GM12878 (cell line): ENCODE data around the gene TRDMT1. TPM values are rescaled to one million over a fixed set of nuclear protein-coding genes. Genes with fewer than 3 reads are reported as not detected.

Source experiments
- ATAC-seq: fragments of 200-7000 bp; cut with Tn5 transposase; 3 replicates; pipeline ENCODE4 v1.9.1; 2020; ENCODE audit warnings: mild to moderate bottlenecking, moderate library complexity
- BruUV-seq: library from RNA; stranded (reverse); fragments of 400-500 nt; replicated peaks from 2 replicates; lab custom pipeline; 2021; lab: Mats Ljungman, UMichigan
- CTCF ChIA-PET: fragments of 300-600 bp; sonication (Branson Sonifier 250); formaldehyde crosslinking; extraction: SDS; loops from one replicate; lab custom pipeline; 2021; ENCODE audit warnings: inconsistent platforms; lab: Yijun Ruan, JAX
- POLR2A ChIA-PET: fragments of 350-600 bp; formaldehyde crosslinking; extraction: SDS; loops from one replicate; lab custom pipeline; 2021; ENCODE audit warnings: inconsistent platforms; lab: Charles Lee
- RAD21 ChIA-PET: fragments of 300-600 bp; sonication (Branson Sonifier 250); formaldehyde crosslinking; loops from one replicate; lab custom pipeline; 2023; ENCODE audit warnings: antibody characterized with exemption; ENCODE audit not compliant: unreplicated experiment; lab: Charles Lee
- SMC1A ChIA-PET: fragments of 300-600 bp; sonication (Branson Sonifier 250); formaldehyde crosslinking; loops from one replicate; lab custom pipeline; 2023; ENCODE audit not compliant: unreplicated experiment, uncharacterized antibody; lab: Charles Lee
- DNase-seq: peaks from one replicate; pipeline ENCODE4 v3.0.0-alpha.2; 2011; ENCODE audit warnings: low read depth, low spot score
- FAIRE-seq: peaks from 3 replicates; lab custom pipeline; 2011; peaks lifted over from hg19 to GRCh38; lab: Jason Lieb, UNC
- H2AFZ ChIP-seq: 2 replicates; pipeline ENCODE4 v1.6.0; 2011; ENCODE audit warnings: low read depth, low read length, control low read depth; ENCODE audit not compliant: control insufficient read depth
- H3K27ac ChIP-seq: 2 replicates; pipeline ENCODE4 v1.5.1; 2011; ENCODE audit warnings: control low read depth; ENCODE audit not compliant: control insufficient read depth, insufficient read depth
- H3K27me3 ChIP-seq, 2 experiments: replicated peaks in 1 of 2; 2 replicates each; pipeline versions ENCODE4 v1.6.0 to v1.6.1; 2011; ENCODE audit warnings: low read length in 1 of 2; ENCODE audit not compliant: control insufficient read depth in 2 of 2, insufficient read depth in 2 of 2
- H3K36me3 ChIP-seq, 2 experiments: 2 replicates each; pipeline ENCODE4 v1.5.1; 2011; ENCODE audit warnings: low read length in 1 of 2; ENCODE audit not compliant: control insufficient read depth in 2 of 2, insufficient read depth in 2 of 2
- H3K4me1 ChIP-seq: 2 replicates; pipeline ENCODE4 v1.6.1; 2011; ENCODE audit warnings: mild to moderate bottlenecking, low read length, moderate library complexity, mixed read lengths; ENCODE audit not compliant: control insufficient read depth, insufficient read depth
- H3K4me2 ChIP-seq: 2 replicates; pipeline ENCODE4 v1.6.0; 2011; ENCODE audit warnings: control low read depth; ENCODE audit not compliant: control insufficient read depth, insufficient read depth
- H3K4me3 ChIP-seq: fragments of 200-600 bp; sonication (generic); 2 replicates; pipeline ENCODE4 v1.5.1; 2016
- H3K79me2 ChIP-seq: 2 replicates; pipeline ENCODE4 v1.6.0; 2011; ENCODE audit warnings: low read length; ENCODE audit not compliant: control insufficient read depth, insufficient read depth
- H3K9ac ChIP-seq: 2 replicates; pipeline ENCODE4 v1.8.0; 2011; ENCODE audit warnings: low read length, control low read depth, mixed read lengths; ENCODE audit not compliant: control insufficient read depth, insufficient read depth
- H3K9me3 ChIP-seq: replicated peaks from 3 replicates; pipeline ENCODE4 v1.5.1; 2011; ENCODE audit warnings: mild to moderate bottlenecking, low read length; ENCODE audit not compliant: control insufficient read depth, insufficient read depth
- H4K20me1 ChIP-seq: 2 replicates; pipeline ENCODE4 v1.6.0; 2011; ENCODE audit not compliant: control insufficient read depth, insufficient read depth
- ASH2L ChIP-seq: fragments of 300-600, 200-600 bp; sonication (generic); IDR thresholded peaks from 2 replicates; pipeline ENCODE4 v1.6.1; 2017; ENCODE audit warnings: low read depth, mild to moderate bottlenecking, borderline replicate concordance
- BHLHE40 ChIP-seq, 2 experiments: fragments of 450-650 bp in 1 of 2; IDR thresholded peaks; 2 replicates each; pipeline ENCODE4 v1.6.1; 2011 to 2017; ENCODE audit warnings: low read depth in 2 of 2, borderline replicate concordance in 1 of 2, improper control_type of control experiment in 1 of 2, low read length in 1 of 2, mild to moderate bottlenecking in 1 of 2
- GATAD2B ChIP-seq: fragments of 450-650 bp; conservative IDR thresholded peaks from 2 replicates; pipeline ENCODE4 v1.6.1; 2017; ENCODE audit warnings: low read depth, mild to moderate bottlenecking, moderate library complexity
- HDAC6 ChIP-seq: fragments of 200-600 bp; sonication (generic); IDR thresholded peaks from one replicate; pipeline ENCODE4 v1.8.0; 2017; ENCODE audit warnings: antibody characterized with exemption; ENCODE audit not compliant: unreplicated experiment
- LARP7 ChIP-seq: fragments of 450-650 bp; IDR thresholded peaks from 2 replicates; pipeline ENCODE4 v1.6.1; 2017; ENCODE audit warnings: mild to moderate bottlenecking
- NBN ChIP-seq: fragments of 450-650 bp; IDR thresholded peaks from 2 replicates; pipeline ENCODE4 v1.6.1; 2016
- POLR2A ChIP-seq: IDR thresholded peaks from 2 replicates; pipeline ENCODE4 v1.6.1; 2011; ENCODE audit warnings: low read depth, mild to moderate bottlenecking, low read length
- RAD21 ChIP-seq: IDR thresholded peaks from 2 replicates; pipeline ENCODE4 v1.6.1; 2011; ENCODE audit warnings: mild to moderate bottlenecking, low read depth, low read length, moderate library complexity; ENCODE audit not compliant: insufficient read depth
- TCF12 ChIP-seq: IDR thresholded peaks from 2 replicates; pipeline ENCODE4 v1.6.1; 2011; ENCODE audit warnings: low read depth, mild to moderate bottlenecking, low read length
- WGBS: methylation state at CpG from one replicate; pipeline ENCODE4 v1.1.6; 2016; ENCODE audit warnings: low lambda C conversion rate; ENCODE audit not compliant: insufficient replicate concordance, insufficient coverage; ENCODE audit errors: missing lambda C conversion rate; 5-methylcytosine and 5-hydroxymethylcytosine counted together
- in situ Hi-C: fragments of 300-500 bp; cut with MboI; formaldehyde crosslinking; loops from 9 replicates; pipeline ENCODE4 v1.14.3; 2018; ENCODE audit warnings: mixed read lengths
- intact Hi-C: fragments of 100-400 bp; cut with micrococcal nuclease; formaldehyde crosslinking; loops from one replicate; pipeline ENCODE4 v1.14.2; 2022; ENCODE audit not compliant: unreplicated experiment
- polyA plus RNA-seq, 11 experiments: library from polyadenylated mRNA; depleted of rRNA in 4 of 11; unstranded in 6 of 11; stranded (reverse) in 5 of 11; fragments of >200 nt; fragmentation: Nextera tagmentation in 4 of 11; fragmentation: Illumina TruSeq in 1 of 11; extraction: Ambion mirVana in 4 of 11; extraction: Trizol in 1 of 11; gene quantifications; 1 replicate in 1 of 11; 2 replicates in 10 of 11; pipeline versions ENCODE4 v1.2.1 to v1.2.3, GENCODE V29; 2011 to 2016; ENCODE audit warnings: inconsistent platforms in 2 of 11, missing spikeins in 2 of 11, low read depth in 1 of 11
- total RNA-seq, 4 experiments: library from RNA; depleted of rRNA in 3 of 4; stranded (reverse); fragments of >200 nt in 3 of 4; fragmentation: Illumina TruSeq in 1 of 4; extraction: Trizol in 1 of 4; gene quantifications; 2 replicates each; pipeline versions ENCODE4 v1.2.1 to v1.2.3, GENCODE V29; 2013 to 2021
- TF ChIP-seq, protein P1 (sequence below): fragments of 450-650 bp; IDR thresholded peaks from 2 replicates; pipeline ENCODE4 v1.6.1; 2016; ENCODE audit warnings: mild to moderate bottlenecking, moderate library complexity, borderline replicate concordance
- TF ChIP-seq, protein P2 (sequence below): IDR thresholded peaks from 2 replicates; pipeline ENCODE4 v1.6.1; 2011; ENCODE audit warnings: borderline replicate concordance, low read depth, mild to moderate bottlenecking, moderate library complexity, mixed read lengths, low read length; ENCODE audit not compliant: insufficient read depth; ENCODE audit errors: extremely low read length
- TF ChIP-seq, protein P3 (sequence below): IDR thresholded peaks from 2 replicates; pipeline ENCODE4 v1.6.1; 2012; ENCODE audit warnings: low read depth, low read length, improper control_type of control experiment
- TF ChIP-seq, protein P4 (sequence below): fragments of 450-650 bp; IDR thresholded peaks from 2 replicates; pipeline ENCODE4 v1.6.1; 2017; ENCODE audit warnings: mild to moderate bottlenecking, moderate library complexity

TRDMT1 gene
- total and polyA plus RNA-seq, 10 of the 15 experiments (the other 5 are each of a cell fraction or from before 2014, with no cell fraction given): 2.3 to 9.7 (median 4.6) TPM

GRCh38 chr10:17229016-17229716, 27.7 kb upstream of the TRDMT1 start:
- DNase-seq (no peak), ATAC-seq (peak; percentile 25), FAIRE-seq (no peak)
- H2AFZ ChIP-seq: peak overlapping the region; percentile 84
- peak overlapping the region; percentile 91 for H3K4me2 ChIP-seq
- CTCF ChIA-PET: interaction anchor here (0.7 to 3.7 kb wide), 7 partner anchors 13 to 328 kb away, joined by 3 to 16 read pairs (median 3); partner anchors contain the start of gene TRDMT1
- SMC1A ChIA-PET: interaction anchor here (1.1 to 3.2 kb wide), 6 partner anchors 13 to 412 kb away, joined by 3 to 17 read pairs (median 4); partner anchors contain the start of genes RSU1 and TRDMT1
- intact Hi-C loops: no loop called here
- BruUV-seq: no TSS peak
- POLR2A ChIA-PET: interaction anchor here (0.6 to 3.6 kb wide), 6 partner anchors 9 to 412 kb away, joined by 3 to 23 read pairs (median 4); partner anchors contain the start of genes RSU1 and TRDMT1
- no peaks in the 10 kb centered on the region for H3K79me2 ChIP-seq
- H3K27me3 ChIP-seq: no peaks in the 10 kb centered on the region; a peak in 1 of 4 replicates
- peaks cover 32% of the 10 kb centered on the region for H3K4me1 ChIP-seq
- WGBS: 2% methylated on average over 43 of the region's 72 CpGs
- H3K36me3 ChIP-seq: peaks cover 0 to 3% of the 10 kb centered on the region in 2 experiments; a peak in 2 of 4 replicates
- peak overlapping the region; percentile 78 for H3K4me3 ChIP-seq
- H3K27ac ChIP-seq: no peak overlapping the region; the same call in 1 of the 2 replicates
- H3K9me3 ChIP-seq: no peaks in the 10 kb centered on the region; the same call in 2 of the 3 replicates
- in situ Hi-C loops: no loop called here
- H4K20me1 ChIP-seq: no peaks in the 10 kb centered on the region
- RAD21 ChIA-PET: interaction anchor here (0.6 to 2.1 kb wide), 5 partner anchors 13 to 32 kb away, joined by 3 to 14 read pairs (median 7); partner anchors contain the start of gene TRDMT1
- H3K9ac ChIP-seq: peak overlapping the region; percentile 70; the same call in 1 of the 2 replicates
- TF ChIP-seq, protein P1, sequence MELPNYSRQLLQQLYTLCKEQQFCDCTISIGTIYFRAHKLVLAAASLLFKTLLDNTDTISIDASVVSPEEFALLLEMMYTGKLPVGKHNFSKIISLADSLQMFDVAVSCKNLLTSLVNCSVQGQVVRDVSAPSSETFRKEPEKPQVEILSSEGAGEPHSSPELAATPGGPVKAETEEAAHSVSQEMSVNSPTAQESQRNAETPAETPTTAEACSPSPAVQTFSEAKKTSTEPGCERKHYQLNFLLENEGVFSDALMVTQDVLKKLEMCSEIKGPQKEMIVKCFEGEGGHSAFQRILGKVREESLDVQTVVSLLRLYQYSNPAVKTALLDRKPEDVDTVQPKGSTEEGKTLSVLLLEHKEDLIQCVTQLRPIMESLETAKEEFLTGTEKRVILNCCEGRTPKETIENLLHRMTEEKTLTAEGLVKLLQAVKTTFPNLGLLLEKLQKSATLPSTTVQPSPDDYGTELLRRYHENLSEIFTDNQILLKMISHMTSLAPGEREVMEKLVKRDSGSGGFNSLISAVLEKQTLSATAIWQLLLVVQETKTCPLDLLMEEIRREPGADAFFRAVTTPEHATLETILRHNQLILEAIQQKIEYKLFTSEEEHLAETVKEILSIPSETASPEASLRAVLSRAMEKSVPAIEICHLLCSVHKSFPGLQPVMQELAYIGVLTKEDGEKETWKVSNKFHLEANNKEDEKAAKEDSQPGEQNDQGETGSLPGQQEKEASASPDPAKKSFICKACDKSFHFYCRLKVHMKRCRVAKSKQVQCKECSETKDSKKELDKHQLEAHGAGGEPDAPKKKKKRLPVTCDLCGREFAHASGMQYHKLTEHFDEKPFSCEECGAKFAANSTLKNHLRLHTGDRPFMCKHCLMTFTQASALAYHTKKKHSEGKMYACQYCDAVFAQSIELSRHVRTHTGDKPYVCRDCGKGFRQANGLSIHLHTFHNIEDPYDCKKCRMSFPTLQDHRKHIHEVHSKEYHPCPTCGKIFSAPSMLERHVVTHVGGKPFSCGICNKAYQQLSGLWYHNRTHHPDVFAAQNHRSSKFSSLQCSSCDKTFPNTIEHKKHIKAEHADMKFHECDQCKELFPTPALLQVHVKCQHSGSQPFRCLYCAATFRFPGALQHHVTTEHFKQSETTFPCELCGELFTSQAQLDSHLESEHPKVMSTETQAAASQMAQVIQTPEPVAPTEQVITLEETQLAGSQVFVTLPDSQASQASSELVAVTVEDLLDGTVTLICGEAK: no peak
- TF ChIP-seq LARP7 (peak; percentile 87), GATAD2B (peak; percentile 61; the same call in 1 of the 2 replicates), POLR2A (peak; percentile 85), HDAC6 (peak; percentile 78), BHLHE40 (IDR thresholded peaks at IDR 0.05; ENCODE audit: borderline replicate concordance in 1 of 2, low read depth in 2 of 2, low read length in 1 of 2) (peak in 1 of 2 experiments; percentile 23; a peak in 1 of 4 replicates), ASH2L (no peak), RAD21 (no peak), NBN (no peak), TCF12 (peak; percentile 35; the same call in 1 of the 2 replicates)
- TF ChIP-seq, protein P2, sequence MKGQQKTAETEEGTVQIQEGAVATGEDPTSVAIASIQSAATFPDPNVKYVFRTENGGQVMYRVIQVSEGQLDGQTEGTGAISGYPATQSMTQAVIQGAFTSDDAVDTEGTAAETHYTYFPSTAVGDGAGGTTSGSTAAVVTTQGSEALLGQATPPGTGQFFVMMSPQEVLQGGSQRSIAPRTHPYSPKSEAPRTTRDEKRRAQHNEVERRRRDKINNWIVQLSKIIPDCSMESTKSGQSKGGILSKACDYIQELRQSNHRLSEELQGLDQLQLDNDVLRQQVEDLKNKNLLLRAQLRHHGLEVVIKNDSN: no peak
- TF ChIP-seq, protein P3, sequence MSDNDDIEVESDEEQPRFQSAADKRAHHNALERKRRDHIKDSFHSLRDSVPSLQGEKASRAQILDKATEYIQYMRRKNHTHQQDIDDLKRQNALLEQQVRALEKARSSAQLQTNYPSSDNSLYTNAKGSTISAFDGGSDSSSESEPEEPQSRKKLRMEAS: peak; percentile 87
- TF ChIP-seq, protein P4, sequence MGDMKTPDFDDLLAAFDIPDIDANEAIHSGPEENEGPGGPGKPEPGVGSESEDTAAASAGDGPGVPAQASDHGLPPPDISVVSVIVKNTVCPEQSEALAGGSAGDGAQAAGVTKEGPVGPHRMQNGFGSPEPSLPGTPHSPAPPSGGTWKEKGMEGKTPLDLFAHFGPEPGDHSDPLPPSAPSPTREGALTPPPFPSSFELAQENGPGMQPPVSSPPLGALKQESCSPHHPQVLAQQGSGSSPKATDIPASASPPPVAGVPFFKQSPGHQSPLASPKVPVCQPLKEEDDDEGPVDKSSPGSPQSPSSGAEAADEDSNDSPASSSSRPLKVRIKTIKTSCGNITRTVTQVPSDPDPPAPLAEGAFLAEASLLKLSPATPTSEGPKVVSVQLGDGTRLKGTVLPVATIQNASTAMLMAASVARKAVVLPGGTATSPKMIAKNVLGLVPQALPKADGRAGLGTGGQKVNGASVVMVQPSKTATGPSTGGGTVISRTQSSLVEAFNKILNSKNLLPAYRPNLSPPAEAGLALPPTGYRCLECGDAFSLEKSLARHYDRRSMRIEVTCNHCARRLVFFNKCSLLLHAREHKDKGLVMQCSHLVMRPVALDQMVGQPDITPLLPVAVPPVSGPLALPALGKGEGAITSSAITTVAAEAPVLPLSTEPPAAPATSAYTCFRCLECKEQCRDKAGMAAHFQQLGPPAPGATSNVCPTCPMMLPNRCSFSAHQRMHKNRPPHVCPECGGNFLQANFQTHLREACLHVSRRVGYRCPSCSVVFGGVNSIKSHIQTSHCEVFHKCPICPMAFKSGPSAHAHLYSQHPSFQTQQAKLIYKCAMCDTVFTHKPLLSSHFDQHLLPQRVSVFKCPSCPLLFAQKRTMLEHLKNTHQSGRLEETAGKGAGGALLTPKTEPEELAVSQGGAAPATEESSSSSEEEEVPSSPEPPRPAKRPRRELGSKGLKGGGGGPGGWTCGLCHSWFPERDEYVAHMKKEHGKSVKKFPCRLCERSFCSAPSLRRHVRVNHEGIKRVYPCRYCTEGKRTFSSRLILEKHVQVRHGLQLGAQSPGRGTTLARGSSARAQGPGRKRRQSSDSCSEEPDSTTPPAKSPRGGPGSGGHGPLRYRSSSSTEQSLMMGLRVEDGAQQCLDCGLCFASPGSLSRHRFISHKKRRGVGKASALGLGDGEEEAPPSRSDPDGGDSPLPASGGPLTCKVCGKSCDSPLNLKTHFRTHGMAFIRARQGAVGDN: peak; percentile 76
